Jurkat, Clone E6-1 (cell line): ENCODE measurements around the gene TSPAN31.
A peak's percentile ranks its signal among the peaks of the same experiment; 100 is the strongest.

Source experiments
- DNase-seq: peaks from one replicate; pipeline ENCODE4 v3.0.0-alpha.2; 2011; ENCODE audit warnings: low read depth, low spot score
- H3K4me3 ChIP-seq: 2 replicates; pipeline ENCODE4 v1.5.1; 2011; ENCODE audit warnings: mild to moderate bottlenecking, low read length, control low read depth, moderate library complexity

The TSPAN31 gene

GRCh38 chr12:57775563-57776246 is 30.9 kb downstream of the TSPAN31 start:
- H3K4me3 ChIP-seq, result no peak overlapping the region
- DNase-seq, result no peak

- no peak overlapping the region for H3K4me3 ChIP-seq
- DNase-seq, result no peak
These were observed 31.4 kb downstream of the TSPAN31 start for GRCh38 chr12:57776247-57776587.

GRCh38 chr12:57777367-57777766 is 32.5 kb downstream of the TSPAN31 start:
- DNase-seq, result no peak
- H3K4me3 ChIP-seq, result no peak overlapping the region

GRCh38 chr12:57777911-57778310 is 33.1 kb downstream of the TSPAN31 start:
- DNase-seq, result no peak
- no peak overlapping the region for H3K4me3 ChIP-seq

- no peak for DNase-seq
- H3K4me3 ChIP-seq, result no peak overlapping the region
These were observed 34.9 kb downstream of the TSPAN31 start for GRCh38 chr12:57779736-57780135.

- no peak for DNase-seq
- no peak overlapping the region for H3K4me3 ChIP-seq
These were observed 35.6 kb downstream of the TSPAN31 start for GRCh38 chr12:57780284-57780897.

- DNase-seq, result peak; percentile 51
- peak overlapping the region; percentile 5 for H3K4me3 ChIP-seq
These were observed 36.4 kb downstream of the TSPAN31 start for GRCh38 chr12:57781244-57781643.

- H3K4me3 ChIP-seq, result peak overlapping the region; percentile 5; the same call in 1 of the 2 replicates
- DNase-seq, result no peak
These were observed 37.0 kb downstream of the TSPAN31 start for GRCh38 chr12:57781801-57782200.

- DNase-seq, result no peak
These were observed 37.4 kb downstream of the TSPAN31 start for GRCh38 chr12:57782243-57782607.

GRCh38 chr12:57782608-57783465 is 38.0 kb downstream of the TSPAN31 start, which contains the start of gene TSFM:
Gene TSFM, plus strand, starts transcription at chr12:57782787. Its CDS starts 15 bp downstream, at chr12:57782802.
- H3K4me3 ChIP-seq, result peak within 1 kb of the TSS; percentile 100
- peak; percentile 95 for DNase-seq

More at GRCh38 chr12:57782243-57782607, 37.4 kb downstream of the TSPAN31 start:
- H3K4me3 ChIP-seq, result peak overlapping the region; percentile 100

GRCh38 chr12:57783466-57783801 is 38.6 kb downstream of the TSPAN31 start:
- peak overlapping the region; percentile 100 for H3K4me3 ChIP-seq
- no peak for DNase-seq

- DNase-seq, result no peak
- H3K4me3 ChIP-seq, result peak overlapping the region; percentile 100
These were observed 39.0 kb downstream of the TSPAN31 start for GRCh38 chr12:57783861-57784260.

GRCh38 chr12:57793920-57794319 is 49.1 kb downstream of the TSPAN31 start:
- no peak for DNase-seq
- no peak overlapping the region for H3K4me3 ChIP-seq

- no peak overlapping the region for H3K4me3 ChIP-seq
- DNase-seq, result no peak
These were observed 50.5 kb downstream of the TSPAN31 start for GRCh38 chr12:57795354-57795753.

- DNase-seq, result no peak
- no peak overlapping the region for H3K4me3 ChIP-seq
These were observed 52.2 kb downstream of the TSPAN31 start for GRCh38 chr12:57796996-57797395.

GRCh38 chr12:57797933-57798332 is 53.1 kb downstream of the TSPAN31 start:
- H3K4me3 ChIP-seq, result no peak overlapping the region
- no peak for DNase-seq
